Right forelimb (tissue), 1 donor: Measurements from ENCODE around the gene FCSK.
A peak's percentile ranks its signal among the peaks of the same experiment; 100 is the strongest.
"Not testable (repeated sequence)": the region's sequence is repeated elsewhere in the genome, so short reads cannot be mapped to it uniquely, and the experiment has no call there.

Experiments used
- DNase-seq: peaks from one replicate; pipeline ENCODE4 v3.0.0-alpha.2; 2018

FCSK gene

GRCh38 chr16:70432723-70433457, 21.5 kb upstream of the FCSK start:
- DNase-seq: no peak

GRCh38 chr16:70433458-70434103, 20.8 kb upstream of the FCSK start:
- DNase-seq: no peak

GRCh38 chr16:70434484-70435260, 19.7 kb upstream of the FCSK start:
- DNase-seq: no peak

- DNase-seq: peak; percentile 69
Observed at GRCh38 chr16:70437017-70437581, 17.3 kb upstream of the FCSK start.

- DNase-seq: no peak
Observed at GRCh38 chr16:70437582-70438557, 16.5 kb upstream of the FCSK start.

GRCh38 chr16:70438585-70438968, 15.8 kb upstream of the FCSK start:
- DNase-seq: peak; percentile 73

GRCh38 chr16:70438969-70439862, 15.2 kb upstream of the FCSK start, which contains the start of gene ST3GAL2:
Gene ST3GAL2 (minus strand): TSS chr16:70439100. CDS start chr16:70398530, 40,570 bp downstream.
- DNase-seq: peak; percentile 98

GRCh38 chr16:70440009-70440692, 14.2 kb upstream of the FCSK start:
- DNase-seq: no peak

- DNase-seq: no peak
Observed at GRCh38 chr16:70441406-70441990, 12.9 kb upstream of the FCSK start.

- DNase-seq: no peak
Observed at GRCh38 chr16:70442344-70442743, 12.1 kb upstream of the FCSK start.

- DNase-seq: no peak
Observed at GRCh38 chr16:70444249-70445063, 9.9 kb upstream of the FCSK start.

GRCh38 chr16:70448075-70448474, 6.3 kb upstream of the FCSK start:
- no peak for DNase-seq

GRCh38 chr16:70450142-70451003, 4.0 kb upstream of the FCSK start:
- not testable (repeated sequence) for DNase-seq

- not testable (repeated sequence) for DNase-seq
Observed at GRCh38 chr16:70451004-70451340, 3.4 kb upstream of the FCSK start.

- no peak for DNase-seq
Observed at GRCh38 chr16:70453117-70453891, 1.1 kb upstream of the FCSK start.

GRCh38 chr16:70453892-70454221, 538 bp upstream of the FCSK start:
- no peak for DNase-seq

GRCh38 chr16:70455910-70456309, 1.5 kb downstream of the FCSK start:
- no peak for DNase-seq
